ENCODE measurements around the gene AKR1B15.

The AKR1B15 gene

DNA sequence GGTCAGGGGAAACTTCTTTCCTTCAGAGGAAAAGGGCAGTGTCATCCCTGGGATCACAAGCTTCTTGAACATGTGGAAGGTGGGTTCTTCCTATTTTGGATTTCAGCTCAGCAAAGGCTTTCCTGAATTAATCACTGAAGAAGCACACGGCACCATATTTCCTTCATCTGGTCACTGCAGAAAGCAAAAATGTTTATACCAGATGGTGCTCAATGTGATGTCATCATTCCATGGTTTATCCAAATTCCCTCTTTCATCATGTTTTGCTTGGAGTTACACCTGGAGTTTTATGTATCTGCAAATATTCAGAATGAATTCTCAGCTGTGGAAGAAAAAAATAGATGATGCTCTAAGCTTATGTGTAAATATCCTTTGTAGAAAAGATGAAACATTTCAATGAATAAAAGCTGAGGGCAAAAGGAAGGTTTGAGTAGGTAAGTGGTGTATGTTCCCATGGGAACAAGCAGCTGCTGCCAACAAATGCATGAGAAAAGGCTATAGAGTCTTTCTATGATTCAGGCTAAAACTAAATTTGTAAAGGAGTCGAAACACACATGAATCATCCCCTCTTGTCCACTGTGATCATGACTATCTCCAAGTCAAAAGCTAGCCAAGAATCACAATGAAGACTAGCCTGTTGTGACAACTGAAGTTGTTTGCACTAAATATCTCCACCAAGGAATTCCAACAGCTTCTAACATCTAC is 70.9 kb downstream of the AKR1B15 start:
- no peak for DNase-seq

DNA sequence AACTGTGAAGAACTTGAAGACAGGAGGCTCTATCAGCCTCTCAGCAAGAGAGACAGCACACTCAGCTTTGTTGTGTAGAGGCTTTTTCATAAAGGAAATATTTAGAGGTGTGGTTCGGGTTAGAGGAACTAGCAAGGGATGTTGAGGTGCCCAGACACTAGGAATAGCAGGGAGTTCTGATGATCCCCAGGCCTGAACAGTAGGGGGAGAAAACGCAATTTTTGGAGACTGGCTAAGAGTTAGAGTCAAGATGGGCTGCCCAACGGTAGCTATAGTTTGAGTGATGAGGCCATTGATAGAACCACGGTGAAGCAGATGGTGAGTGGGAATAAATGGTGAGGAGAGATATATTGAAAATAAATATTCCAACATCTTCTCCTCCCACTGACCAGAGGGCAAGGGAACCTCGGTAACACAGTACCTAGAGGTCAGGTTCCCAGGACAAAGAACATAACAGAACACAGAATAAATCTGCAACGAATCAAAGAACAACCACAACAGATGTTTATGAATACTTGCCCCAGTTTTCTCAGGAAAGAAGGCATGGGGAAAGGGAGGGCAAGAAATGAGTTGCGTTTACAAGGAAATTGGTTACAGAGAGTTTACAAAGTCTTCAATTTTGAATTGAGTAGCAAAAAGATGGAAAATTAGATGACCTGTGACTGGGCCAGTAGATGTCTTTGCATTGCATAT is 73.5 kb downstream of the AKR1B15 start:
- no peak for DNase-seq

DNA sequence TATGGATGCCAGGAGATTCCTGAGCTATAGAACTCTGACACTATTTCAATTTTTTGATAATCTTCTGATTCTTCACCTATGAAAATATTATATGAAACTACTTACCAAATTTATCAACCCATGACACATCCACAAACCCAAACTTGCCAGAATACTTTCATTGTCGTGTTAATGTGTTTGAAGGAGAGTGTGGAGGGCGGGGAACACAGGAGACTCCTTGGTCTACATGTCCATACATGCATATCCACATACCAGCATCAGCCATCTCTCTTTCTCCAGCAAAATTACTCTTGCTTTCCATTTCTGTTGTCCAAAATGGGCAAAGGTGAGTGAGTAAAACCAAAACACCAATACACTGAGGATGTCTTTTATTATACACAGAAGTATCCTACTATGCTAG is 74.3 kb downstream of the AKR1B15 start:
- no peak for DNase-seq

GRCh38 chr7:134625550-134625949 is 76.6 kb downstream of the AKR1B15 start:
- no peak for DNase-seq

GRCh38 chr7:134627109-134627774 is 78.3 kb downstream of the AKR1B15 start:
- no peak for DNase-seq

GRCh38 chr7:134627775-134628153 is 78.9 kb downstream of the AKR1B15 start:
- DNase-seq, result no peak

DNA sequence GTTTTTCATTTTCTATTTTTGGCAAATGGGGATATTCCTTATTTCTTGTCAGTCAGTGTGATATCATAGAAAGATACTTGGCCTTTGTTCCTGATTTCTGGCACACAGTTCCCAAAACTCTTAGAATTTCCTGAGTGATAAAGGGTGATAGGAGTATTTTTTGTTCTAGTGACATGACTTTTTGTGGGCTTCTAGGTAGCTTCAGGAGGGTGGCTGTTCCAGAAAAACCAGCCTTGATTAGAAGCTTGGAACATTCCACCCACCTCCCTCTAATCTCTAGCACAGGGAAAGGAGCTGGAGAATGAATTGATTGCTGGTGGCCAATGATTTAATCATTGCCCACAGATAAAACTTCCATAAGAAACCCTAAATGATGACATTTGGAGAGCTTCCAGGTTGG is 80.5 kb downstream of the AKR1B15 start:
- no peak for DNase-seq
